Measurements from ENCODE around the gene PTPRM.
"Not testable (repeated sequence)": the region's sequence is repeated elsewhere in the genome, so short reads cannot be mapped to it uniquely, and the experiment has no call there.

PTPRM gene

GRCh38 chr18:8051453-8051852 lies 484.3 kb downstream of the PTPRM start:
- DNase-seq (ENCODE audit: extremely low spot score), result no peak
- no peak for TF ChIP-seq CTCF (IDR thresholded peaks at IDR 0.05; ENCODE audit: control extremely low read depth, extremely low read depth, low read depth, missing control alignments)
- ChIA-PET POLR2A (no interaction called here), CTCF (no interaction called here)

- no peak for DNase-seq (ENCODE audit: extremely low spot score)
- TF ChIP-seq CTCF (IDR thresholded peaks at IDR 0.05; ENCODE audit: control extremely low read depth, extremely low read depth, low read depth, missing control alignments), result no peak
- ChIA-PET CTCF (no interaction called here), POLR2A (no interaction called here)
These were observed 485.2 kb downstream of the PTPRM start for GRCh38 chr18:8052237-8052701.

- POLR2A ChIA-PET, result no interaction called here
- no peak for DNase-seq (ENCODE audit: extremely low spot score)
- CTCF ChIA-PET, result interaction anchor here (0.6 kb wide), 1 partner anchor 97 kb away, joined by 3 read pairs; no protein-coding TSS in a partner anchor
- TF ChIP-seq CTCF (IDR thresholded peaks at IDR 0.05; ENCODE audit: control extremely low read depth, extremely low read depth, low read depth, missing control alignments), result no peak
These were observed 489.6 kb downstream of the PTPRM start for GRCh38 chr18:8056723-8057122.

- CTCF ChIA-PET; POLR2A ChIA-PET; DNase-seq (ENCODE audit: extremely low spot score): not testable (repeated sequence)
These were observed 496.0 kb downstream of the PTPRM start for GRCh38 chr18:8063152-8063551.

- no peak for DNase-seq (ENCODE audit: extremely low spot score)
- ChIA-PET POLR2A (no interaction called here), CTCF (no interaction called here)
- TF ChIP-seq CTCF (IDR thresholded peaks at IDR 0.05; ENCODE audit: control extremely low read depth, extremely low read depth, low read depth, missing control alignments), result no peak
These were observed 496.6 kb downstream of the PTPRM start for GRCh38 chr18:8063733-8064132.

GRCh38 chr18:8065284-8065683 lies 498.2 kb downstream of the PTPRM start:
- TF ChIP-seq CTCF (IDR thresholded peaks at IDR 0.05; ENCODE audit: control extremely low read depth, extremely low read depth, low read depth, missing control alignments), result no peak
- ChIA-PET CTCF (no interaction called here), POLR2A (no interaction called here)
- no peak for DNase-seq (ENCODE audit: extremely low spot score)

- CTCF ChIA-PET, result no interaction called here
- no peak for DNase-seq (ENCODE audit: extremely low spot score)
- no peak for TF ChIP-seq CTCF (IDR thresholded peaks at IDR 0.05; ENCODE audit: control extremely low read depth, extremely low read depth, low read depth, missing control alignments)
- POLR2A ChIA-PET, result no interaction called here
These were observed 498.7 kb downstream of the PTPRM start for GRCh38 chr18:8065773-8066172.
